ENCODE results near the gene SLC2A9. TPM values are rescaled to one million over a fixed set of nuclear protein-coding genes. Genes with fewer than 3 reads are reported as not detected.

SLC2A9 gene
- total RNA-seq, 3 donors from 2014 or later: 6.2 to 10.7 (median 9.5) TPM

DNA sequence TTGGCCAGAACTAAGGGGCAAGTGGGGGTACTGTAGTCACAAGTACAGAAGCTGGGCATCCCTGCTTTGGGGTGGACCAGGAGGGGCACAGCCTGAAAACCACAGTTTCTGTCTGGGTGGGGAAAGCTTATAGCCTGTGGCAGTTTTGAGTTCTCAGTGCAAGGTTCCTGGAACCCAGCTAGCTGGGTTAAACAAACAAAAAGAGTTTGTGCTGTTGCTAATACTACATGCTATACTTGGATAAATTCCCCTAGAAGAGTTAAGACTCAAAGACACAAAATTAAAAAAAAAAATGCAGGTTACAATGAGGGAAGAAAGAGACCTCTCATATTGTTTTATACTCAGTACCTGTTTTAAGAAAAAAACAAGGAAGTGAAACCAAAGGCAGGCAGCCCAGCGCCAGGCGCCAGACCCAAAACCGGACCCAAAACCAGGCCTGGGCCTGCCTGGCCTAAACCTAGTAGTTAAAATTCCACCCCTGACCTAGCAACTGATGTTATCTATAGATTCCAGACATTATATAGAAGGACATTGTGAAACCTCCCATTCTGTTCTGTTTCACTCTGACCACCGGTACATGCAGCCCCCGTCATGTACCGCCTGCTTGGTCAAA is 50.8 kb downstream of the SLC2A9 start:
- H3K27me3 ChIP-seq: no peaks in the 10 kb centered on the region
- no peaks in the 10 kb centered on the region for H3K9me3 ChIP-seq
- H3K36me3 ChIP-seq: no peaks in the 10 kb centered on the region
- DNase-seq (ENCODE audit: low spot score in 2 of 2): no peak
- intact Hi-C loops (cut with DNase I; ENCODE audit: low total_unique reads): no loop called here
- no peak overlapping the region for H3K4me3 ChIP-seq
- H3K4me1 ChIP-seq: no peaks in the 10 kb centered on the region
- TF ChIP-seq, protein P1, sequence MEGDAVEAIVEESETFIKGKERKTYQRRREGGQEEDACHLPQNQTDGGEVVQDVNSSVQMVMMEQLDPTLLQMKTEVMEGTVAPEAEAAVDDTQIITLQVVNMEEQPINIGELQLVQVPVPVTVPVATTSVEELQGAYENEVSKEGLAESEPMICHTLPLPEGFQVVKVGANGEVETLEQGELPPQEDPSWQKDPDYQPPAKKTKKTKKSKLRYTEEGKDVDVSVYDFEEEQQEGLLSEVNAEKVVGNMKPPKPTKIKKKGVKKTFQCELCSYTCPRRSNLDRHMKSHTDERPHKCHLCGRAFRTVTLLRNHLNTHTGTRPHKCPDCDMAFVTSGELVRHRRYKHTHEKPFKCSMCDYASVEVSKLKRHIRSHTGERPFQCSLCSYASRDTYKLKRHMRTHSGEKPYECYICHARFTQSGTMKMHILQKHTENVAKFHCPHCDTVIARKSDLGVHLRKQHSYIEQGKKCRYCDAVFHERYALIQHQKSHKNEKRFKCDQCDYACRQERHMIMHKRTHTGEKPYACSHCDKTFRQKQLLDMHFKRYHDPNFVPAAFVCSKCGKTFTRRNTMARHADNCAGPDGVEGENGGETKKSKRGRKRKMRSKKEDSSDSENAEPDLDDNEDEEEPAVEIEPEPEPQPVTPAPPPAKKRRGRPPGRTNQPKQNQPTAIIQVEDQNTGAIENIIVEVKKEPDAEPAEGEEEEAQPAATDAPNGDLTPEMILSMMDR (IDR thresholded peaks at IDR 0.05): no peak
- H3K27ac ChIP-seq: no peak overlapping the region

DNA sequence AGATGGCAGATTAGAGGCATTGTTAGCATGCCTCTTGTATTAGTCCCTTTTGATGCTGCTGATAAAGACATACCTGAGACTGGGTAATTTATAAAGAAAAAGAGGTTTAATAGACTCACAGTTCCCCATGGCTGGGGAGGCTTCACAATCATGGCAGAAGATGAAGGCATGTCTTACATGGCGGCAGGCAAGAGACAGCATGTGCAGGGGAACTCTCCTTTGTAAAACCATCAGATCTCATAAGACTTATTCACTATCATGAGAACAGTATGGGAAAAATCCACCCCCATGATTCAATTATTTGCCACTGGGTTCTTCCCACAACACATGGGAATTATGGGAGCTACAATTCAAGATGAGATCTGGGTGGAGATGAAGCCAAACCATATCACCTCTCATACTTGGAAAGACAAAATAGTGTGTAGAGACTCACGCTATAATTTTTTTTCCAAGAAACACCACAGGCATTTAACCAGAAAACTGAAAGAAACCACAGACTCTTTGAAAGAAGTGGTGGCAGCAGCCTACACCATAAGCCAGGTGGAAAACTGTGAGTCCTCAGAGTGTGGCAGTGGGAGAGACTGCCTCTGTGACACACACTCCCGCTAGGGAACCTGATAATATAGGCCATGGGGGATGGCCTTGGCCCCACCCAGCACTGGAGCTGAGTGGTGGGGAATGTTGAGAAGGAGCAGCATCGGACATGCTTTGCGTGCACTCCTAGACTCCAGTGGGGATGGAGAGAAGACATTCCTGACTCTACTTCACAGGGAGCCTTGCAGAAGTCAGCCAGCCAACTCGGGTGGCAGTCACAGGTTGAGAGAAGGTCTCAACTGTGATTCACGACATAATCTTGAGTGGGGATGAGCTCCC is 51.5 kb downstream of the SLC2A9 start:
- Histone ChIP-seq H3K27ac (no peak overlapping the region), H3K4me3 (no peak overlapping the region), H3K4me1 (no peaks in the 10 kb centered on the region), H3K36me3 (no peaks in the 10 kb centered on the region), H3K27me3 (no peaks in the 10 kb centered on the region), H3K9me3 (no peaks in the 10 kb centered on the region)
- DNase-seq (ENCODE audit: low spot score in 2 of 2): no peak
- intact Hi-C loops (cut with DNase I; ENCODE audit: low total_unique reads): no loop called here
- no peak for TF ChIP-seq POLR2A (IDR thresholded peaks at IDR 0.05)
- TF ChIP-seq, protein P1 (IDR thresholded peaks at IDR 0.05): no peak

DNA sequence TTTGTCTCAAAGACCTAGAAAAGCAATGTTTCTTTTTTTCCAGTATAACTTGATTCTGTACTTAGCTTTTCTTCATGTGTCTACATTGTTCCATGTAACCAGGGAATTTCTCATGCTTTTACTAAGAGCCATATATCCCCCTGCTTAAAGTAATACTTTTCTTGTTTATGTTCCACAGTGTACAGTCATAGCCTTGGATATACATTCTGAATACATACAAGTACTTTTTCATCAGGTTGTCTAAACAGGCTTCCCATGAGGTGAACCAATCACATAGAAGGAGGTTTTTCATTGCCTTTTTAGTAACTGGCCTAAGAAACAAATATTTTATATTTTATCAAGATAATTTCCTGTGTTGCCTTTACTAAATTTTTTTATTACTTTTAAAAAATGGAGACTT is 52.8 kb downstream of the SLC2A9 start:
- H3K4me1 ChIP-seq: no peaks in the 10 kb centered on the region
- H3K4me3 ChIP-seq: no peak overlapping the region
- TF ChIP-seq POLR2AphosphoS5 (IDR thresholded peaks at IDR 0.05): no peak
- no peak for TF ChIP-seq POLR2A (IDR thresholded peaks at IDR 0.05)
- TF ChIP-seq, protein P1 (IDR thresholded peaks at IDR 0.05): no peak
- no peaks in the 10 kb centered on the region for H3K27me3 ChIP-seq
- H3K36me3 ChIP-seq: no peaks in the 10 kb centered on the region
- intact Hi-C loops (cut with DNase I; ENCODE audit: low total_unique reads): no loop called here
- H3K9me3 ChIP-seq: no peaks in the 10 kb centered on the region
- H3K27ac ChIP-seq: no peak overlapping the region
- DNase-seq (ENCODE audit: low spot score in 2 of 2): no peak

DNA sequence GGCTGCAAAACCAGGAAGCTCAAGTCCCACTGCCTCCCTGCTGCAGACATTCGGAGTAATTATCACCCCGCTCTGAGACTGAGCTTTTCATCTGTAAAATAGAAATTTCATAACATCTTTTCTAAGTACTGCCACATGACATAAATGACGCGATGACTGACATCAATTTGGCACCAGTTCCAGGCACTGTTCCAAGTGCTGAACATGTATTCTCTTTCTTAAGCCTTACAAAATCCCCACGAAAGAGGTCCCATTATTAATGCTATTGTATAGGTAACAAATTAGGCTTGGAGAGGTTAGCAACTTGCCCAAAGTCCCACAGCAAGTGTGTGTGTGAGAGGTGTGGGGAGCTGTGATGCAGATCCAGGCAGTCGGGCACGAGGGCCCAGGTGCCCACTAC is 56.4 kb downstream of the SLC2A9 start:
- DNase-seq (ENCODE audit: low spot score in 2 of 2): no peak

DNA sequence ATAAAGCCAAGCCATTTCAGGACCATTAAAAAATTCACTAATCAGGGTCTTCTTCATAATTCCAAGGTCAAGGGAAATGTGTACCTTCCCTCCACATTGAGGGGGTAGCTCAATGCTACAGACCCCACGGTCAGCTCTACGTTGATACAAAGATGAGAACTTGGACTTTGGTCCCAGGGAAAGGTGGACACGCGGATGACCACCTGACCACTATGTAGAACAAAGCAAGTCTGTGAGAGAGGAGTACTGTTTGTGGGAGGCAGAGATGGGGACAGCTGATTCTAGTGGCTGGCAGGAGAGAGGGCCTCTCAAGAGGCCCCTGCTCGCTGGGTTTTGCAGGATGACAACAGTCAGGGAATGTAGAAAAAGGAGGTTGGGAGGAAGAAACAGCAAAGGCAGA is 58.0 kb downstream of the SLC2A9 start:
- intact Hi-C loops (cut with DNase I; ENCODE audit: low total_unique reads): no loop called here
- no peak overlapping the region for H3K27ac ChIP-seq
- no peak for DNase-seq (ENCODE audit: low spot score in 2 of 2)
- no peak overlapping the region for H3K4me3 ChIP-seq
- no peaks in the 10 kb centered on the region for H3K4me1 ChIP-seq
- no peaks in the 10 kb centered on the region for H3K27me3 ChIP-seq
- TF ChIP-seq, protein P1 (IDR thresholded peaks at IDR 0.05): no peak
- TF ChIP-seq POLR2A (IDR thresholded peaks at IDR 0.05): no peak
- TF ChIP-seq POLR2AphosphoS5 (IDR thresholded peaks at IDR 0.05): no peak
- H3K36me3 ChIP-seq: no peaks in the 10 kb centered on the region
- no peaks in the 10 kb centered on the region for H3K9me3 ChIP-seq

More for the DNA sequence above, 56.4 kb downstream of the SLC2A9 start:
- intact Hi-C loops (cut with DNase I; ENCODE audit: low total_unique reads): no loop called here
- H3K4me3 ChIP-seq: no peak overlapping the region
- H3K36me3 ChIP-seq: no peaks in the 10 kb centered on the region
- H3K9me3 ChIP-seq: no peaks in the 10 kb centered on the region
- TF ChIP-seq POLR2A (IDR thresholded peaks at IDR 0.05) (no peak), POLR2AphosphoS5 (IDR thresholded peaks at IDR 0.05) (no peak)
- TF ChIP-seq, protein P1 (IDR thresholded peaks at IDR 0.05): no peak
- no peaks in the 10 kb centered on the region for H3K4me1 ChIP-seq
- no peak overlapping the region for H3K27ac ChIP-seq
- H3K27me3 ChIP-seq: no peaks in the 10 kb centered on the region
